ENCODE measurements around the gene MAB21L1.

Gene MAB21L1

GRCh38 chr13:35472323-35472881, 4.1 kb downstream of the MAB21L1 start:
- Mint-ChIP-seq H3K4me1 (peaks cover 32% of the 10 kb centered on the region), H3K27ac (no peak overlapping the region), H3K4me3 (no peak overlapping the region), H3K9me3 (peaks cover 5% of the 10 kb centered on the region), H3K36me3 (no peaks in the 10 kb centered on the region), H3K27me3 (peaks cover 70% of the 10 kb centered on the region)
- no peak for ATAC-seq

- peaks cover 64% of the 10 kb centered on the region for H3K27me3 Mint-ChIP-seq
- H3K36me3 Mint-ChIP-seq, result no peaks in the 10 kb centered on the region
- no peak overlapping the region for H3K4me3 Mint-ChIP-seq
- H3K27ac Mint-ChIP-seq, result no peak overlapping the region
- no peak for ATAC-seq
- H3K4me1 Mint-ChIP-seq, result peaks cover 31% of the 10 kb centered on the region
- peaks cover 5% of the 10 kb centered on the region for H3K9me3 Mint-ChIP-seq
Measured at GRCh38 chr13:35471706-35472322, 4.7 kb downstream of the MAB21L1 start.

GRCh38 chr13:35470671-35471661, 5.5 kb downstream of the MAB21L1 start:
- peaks cover 56% of the 10 kb centered on the region for H3K27me3 Mint-ChIP-seq
- H3K4me1 Mint-ChIP-seq, result peaks cover 23% of the 10 kb centered on the region
- H3K36me3 Mint-ChIP-seq, result no peaks in the 10 kb centered on the region
- H3K4me3 Mint-ChIP-seq, result no peak overlapping the region
- no peak for ATAC-seq
- peaks cover 5% of the 10 kb centered on the region for H3K9me3 Mint-ChIP-seq
- no peak overlapping the region for H3K27ac Mint-ChIP-seq

GRCh38 chr13:35469806-35470525, 6.5 kb downstream of the MAB21L1 start:
- Mint-ChIP-seq H3K27me3 (peaks cover 46% of the 10 kb centered on the region), H3K4me1 (peaks cover 13% of the 10 kb centered on the region), H3K9me3 (peaks cover 5% of the 10 kb centered on the region), H3K36me3 (no peaks in the 10 kb centered on the region), H3K4me3 (no peak overlapping the region), H3K27ac (no peak overlapping the region)
- ATAC-seq, result no peak

GRCh38 chr13:35468195-35468594, 8.3 kb downstream of the MAB21L1 start:
- H3K4me3 Mint-ChIP-seq, result no peak overlapping the region
- H3K27me3 Mint-ChIP-seq, result peaks cover 37% of the 10 kb centered on the region
- peaks cover 3% of the 10 kb centered on the region for H3K9me3 Mint-ChIP-seq
- no peak for ATAC-seq
- H3K36me3 Mint-ChIP-seq, result no peaks in the 10 kb centered on the region
- H3K27ac Mint-ChIP-seq, result no peak overlapping the region
- peaks cover 7% of the 10 kb centered on the region for H3K4me1 Mint-ChIP-seq

GRCh38 chr13:35465371-35465770, 11.1 kb downstream of the MAB21L1 start:
- Mint-ChIP-seq H3K4me3 (no peak overlapping the region), H3K9me3 (peaks cover 3% of the 10 kb centered on the region)
- no peak for ATAC-seq

GRCh38 chr13:35460061-35460460, 16.4 kb downstream of the MAB21L1 start:
- no peak for ATAC-seq
- Mint-ChIP-seq H3K9me3 (no peaks in the 10 kb centered on the region), H3K27me3 (peaks cover 9% of the 10 kb centered on the region), H3K4me3 (no peak overlapping the region), H3K36me3 (peaks cover 14% of the 10 kb centered on the region), H3K27ac (no peak overlapping the region), H3K4me1 (no peaks in the 10 kb centered on the region)

More at GRCh38 chr13:35465371-35465770, 11.1 kb downstream of the MAB21L1 start:
- Mint-ChIP-seq H3K4me1 (peaks cover 4% of the 10 kb centered on the region), H3K27me3 (peaks cover 27% of the 10 kb centered on the region), H3K27ac (no peak overlapping the region), H3K36me3 (no peaks in the 10 kb centered on the region)

- no peak overlapping the region for H3K27ac Mint-ChIP-seq
- ATAC-seq, result no peak
- H3K36me3 Mint-ChIP-seq, result peaks cover 20% of the 10 kb centered on the region
- no peak overlapping the region for H3K4me3 Mint-ChIP-seq
- H3K4me1 Mint-ChIP-seq, result no peaks in the 10 kb centered on the region
- no peaks in the 10 kb centered on the region for H3K9me3 Mint-ChIP-seq
- peaks cover under 1% of the 10 kb centered on the region for H3K27me3 Mint-ChIP-seq
Measured at GRCh38 chr13:35457258-35457657, 19.2 kb downstream of the MAB21L1 start.

GRCh38 chr13:35455022-35455421, 21.5 kb downstream of the MAB21L1 start:
- Mint-ChIP-seq H3K9me3 (no peaks in the 10 kb centered on the region), H3K27ac (no peak overlapping the region), H3K27me3 (no peaks in the 10 kb centered on the region), H3K36me3 (peaks cover 20% of the 10 kb centered on the region), H3K4me1 (no peaks in the 10 kb centered on the region), H3K4me3 (no peak overlapping the region)
- no peak for ATAC-seq

- Mint-ChIP-seq H3K4me1 (no peaks in the 10 kb centered on the region), H3K36me3 (peaks cover 6% of the 10 kb centered on the region), H3K27ac (no peak overlapping the region), H3K4me3 (no peak overlapping the region), H3K27me3 (no peaks in the 10 kb centered on the region), H3K9me3 (no peaks in the 10 kb centered on the region)
- ATAC-seq, result no peak
Measured at GRCh38 chr13:35449821-35450220, 26.7 kb downstream of the MAB21L1 start.

GRCh38 chr13:35448465-35448864, 28.0 kb downstream of the MAB21L1 start:
- Mint-ChIP-seq H3K27ac (no peak overlapping the region), H3K27me3 (no peaks in the 10 kb centered on the region), H3K4me3 (no peak overlapping the region), H3K4me1 (no peaks in the 10 kb centered on the region), H3K9me3 (no peaks in the 10 kb centered on the region), H3K36me3 (peaks cover 6% of the 10 kb centered on the region)
- ATAC-seq, result no peak

Data from stimulated activated memory B cell treated with anti-CD40 and anti-IgM and Interleukin-4, amounts not matched to agents 10 μg/mL and 1 μg/mL and 100 μg/mL, for 72 hours (primary cell).